LNCAP (cell line): ENCODE data around the gene LKAAEAR1.

Source experiments
- TF ChIP-seq, protein P1 (sequence below): fragments of 450-650 bp; IDR thresholded peaks from 2 replicates; pipeline ENCODE4 v1.5.1; 2017; ENCODE audit warnings: mild to moderate bottlenecking

The LKAAEAR1 gene

DNA sequence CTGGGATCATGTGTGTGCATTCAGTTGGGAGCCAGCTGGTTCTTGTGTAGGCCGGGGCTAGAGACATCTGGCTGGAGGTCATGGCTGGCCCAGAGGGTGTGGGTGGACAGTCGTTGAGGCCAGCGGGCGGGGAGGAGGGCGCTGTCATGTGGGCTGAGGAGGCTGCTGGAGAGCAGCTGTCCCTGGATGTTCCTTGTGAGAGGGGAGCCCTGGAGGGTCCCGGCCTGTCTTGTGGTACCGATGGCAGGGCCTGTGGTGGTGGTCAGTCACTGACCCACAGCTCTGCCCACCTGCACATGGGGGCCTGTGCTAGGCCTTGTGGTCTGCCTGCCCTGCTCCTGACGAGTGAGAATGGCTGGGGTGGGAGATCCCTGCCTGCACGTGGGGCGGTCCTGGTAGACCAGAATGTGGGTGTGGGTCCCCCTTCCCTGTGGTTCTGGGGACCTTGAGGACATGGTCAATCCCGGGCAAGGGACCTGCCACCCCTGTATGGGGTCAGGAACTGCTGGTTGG, 50.2 kb downstream of the LKAAEAR1 start:
- TF ChIP-seq, protein P1, sequence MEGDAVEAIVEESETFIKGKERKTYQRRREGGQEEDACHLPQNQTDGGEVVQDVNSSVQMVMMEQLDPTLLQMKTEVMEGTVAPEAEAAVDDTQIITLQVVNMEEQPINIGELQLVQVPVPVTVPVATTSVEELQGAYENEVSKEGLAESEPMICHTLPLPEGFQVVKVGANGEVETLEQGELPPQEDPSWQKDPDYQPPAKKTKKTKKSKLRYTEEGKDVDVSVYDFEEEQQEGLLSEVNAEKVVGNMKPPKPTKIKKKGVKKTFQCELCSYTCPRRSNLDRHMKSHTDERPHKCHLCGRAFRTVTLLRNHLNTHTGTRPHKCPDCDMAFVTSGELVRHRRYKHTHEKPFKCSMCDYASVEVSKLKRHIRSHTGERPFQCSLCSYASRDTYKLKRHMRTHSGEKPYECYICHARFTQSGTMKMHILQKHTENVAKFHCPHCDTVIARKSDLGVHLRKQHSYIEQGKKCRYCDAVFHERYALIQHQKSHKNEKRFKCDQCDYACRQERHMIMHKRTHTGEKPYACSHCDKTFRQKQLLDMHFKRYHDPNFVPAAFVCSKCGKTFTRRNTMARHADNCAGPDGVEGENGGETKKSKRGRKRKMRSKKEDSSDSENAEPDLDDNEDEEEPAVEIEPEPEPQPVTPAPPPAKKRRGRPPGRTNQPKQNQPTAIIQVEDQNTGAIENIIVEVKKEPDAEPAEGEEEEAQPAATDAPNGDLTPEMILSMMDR, result no peak
